Occipital lobe (tissue), 2 donors: ENCODE data around the gene CAMKMT. TPM values are rescaled to one million over a fixed set of nuclear protein-coding genes. Genes with fewer than 3 reads are reported as not detected.

Experiments used
- DNase-seq: peaks from one replicate; lab custom pipeline; 2025; lab: John Stamatoyannopoulos, UW
- total RNA-seq: library from RNA; depleted of rRNA; stranded (reverse); fragments of >200 nt; gene quantifications from one replicate; pipeline ENCODE4 v1.2.3, GENCODE V29; 2014

CAMKMT gene
- total RNA-seq, 1 donor from 2014 or later: 6.7 TPM

- DNase-seq: no peak
Observed at GRCh38 chr2:44798139-44798659, 436.5 kb downstream of the CAMKMT start.

DNA sequence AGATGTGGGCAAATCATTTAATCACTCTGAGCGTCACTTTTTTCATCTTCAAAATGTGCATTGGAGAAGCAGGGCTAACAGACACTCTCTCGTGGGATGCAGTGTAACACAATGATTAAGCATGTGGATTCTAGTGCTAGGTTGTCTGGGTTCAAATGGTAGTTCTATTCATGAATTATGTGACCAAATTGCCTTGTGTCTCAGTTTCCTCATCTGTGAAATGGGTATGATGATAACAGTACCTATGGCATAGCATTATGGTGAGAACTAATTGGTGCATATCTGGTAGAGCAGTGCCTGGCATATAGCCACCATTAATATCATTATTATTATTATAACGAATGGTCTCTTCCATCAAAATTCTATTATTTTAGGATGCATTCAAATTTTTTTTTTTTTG lies 437.4 kb downstream of the CAMKMT start:
- no peak for DNase-seq

GRCh38 chr2:44799754-44800153 lies 438.0 kb downstream of the CAMKMT start:
- no peak for DNase-seq

DNA sequence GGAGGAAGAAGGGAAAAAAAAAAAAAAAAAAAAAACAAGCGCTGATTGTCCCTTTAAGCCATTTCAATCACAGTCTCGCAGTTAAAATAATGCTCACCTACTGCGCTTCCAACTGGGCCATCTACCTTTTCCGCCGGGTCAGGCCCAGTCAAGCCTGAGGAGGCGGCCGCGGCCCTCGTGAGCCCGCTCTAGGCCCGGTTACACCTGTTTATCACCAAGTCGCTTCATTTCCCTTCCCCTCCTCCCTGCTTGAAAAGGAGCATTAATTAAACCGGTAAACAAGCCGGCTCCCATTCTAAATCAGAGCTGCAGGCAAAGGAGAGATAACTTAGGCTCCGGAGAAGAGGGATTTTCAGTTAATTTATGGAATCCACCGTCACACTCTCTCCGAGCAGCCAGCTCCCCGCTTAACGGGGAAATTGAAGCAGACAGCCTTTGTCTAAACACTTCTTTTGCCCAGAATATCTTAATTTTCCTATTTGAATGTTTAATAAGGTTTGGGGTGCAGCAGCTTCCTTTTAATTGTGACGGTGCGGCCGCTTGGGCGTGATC lies 439.6 kb downstream of the CAMKMT start:
- no peak for DNase-seq

GRCh38 chr2:44801841-44802776 lies 440.4 kb downstream of the CAMKMT start:
- DNase-seq: no peak

GRCh38 chr2:44802777-44803424 lies 441.2 kb downstream of the CAMKMT start:
- no peak for DNase-seq

DNA sequence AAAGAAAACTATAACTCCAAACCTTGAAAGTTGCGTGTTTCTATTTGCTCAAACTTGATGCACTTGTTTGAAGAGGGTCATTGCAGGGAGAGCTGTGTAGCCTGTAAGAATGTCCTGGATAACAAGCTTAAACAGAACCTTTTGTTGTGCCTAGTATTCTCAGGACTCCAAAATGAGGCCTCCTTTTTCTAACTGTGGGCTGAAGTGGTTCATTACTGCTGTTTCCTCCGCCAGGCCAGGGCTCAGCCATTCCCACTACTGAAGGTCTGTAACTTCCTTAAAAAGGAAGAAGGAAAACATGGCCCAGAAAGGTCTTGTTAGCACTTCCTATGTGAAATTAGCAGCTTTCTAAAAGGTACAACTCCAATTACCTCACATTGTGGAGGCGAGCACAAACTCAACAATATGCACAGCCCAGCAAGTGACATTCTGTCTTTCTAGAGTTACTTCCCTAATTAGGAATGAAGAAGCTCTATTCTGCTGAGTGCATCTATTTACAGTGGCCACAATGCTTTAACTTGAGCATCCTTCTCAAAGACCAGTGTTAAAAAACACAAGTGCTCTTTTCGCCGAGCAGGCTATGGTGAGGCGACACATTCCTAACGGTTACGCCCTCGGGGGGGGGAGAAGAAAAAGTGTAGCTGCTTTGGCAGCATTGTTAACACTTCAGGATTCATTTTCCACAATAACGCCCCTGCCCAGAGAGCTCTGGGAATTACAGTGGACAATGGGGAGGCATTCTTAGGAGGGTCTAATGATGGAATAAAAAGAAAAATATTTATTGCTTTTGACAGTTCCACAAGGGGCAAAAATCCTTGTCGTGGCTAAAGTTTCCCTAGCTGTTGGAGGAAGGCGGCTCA lies 442.9 kb downstream of the CAMKMT start:
- no peak for DNase-seq

DNA sequence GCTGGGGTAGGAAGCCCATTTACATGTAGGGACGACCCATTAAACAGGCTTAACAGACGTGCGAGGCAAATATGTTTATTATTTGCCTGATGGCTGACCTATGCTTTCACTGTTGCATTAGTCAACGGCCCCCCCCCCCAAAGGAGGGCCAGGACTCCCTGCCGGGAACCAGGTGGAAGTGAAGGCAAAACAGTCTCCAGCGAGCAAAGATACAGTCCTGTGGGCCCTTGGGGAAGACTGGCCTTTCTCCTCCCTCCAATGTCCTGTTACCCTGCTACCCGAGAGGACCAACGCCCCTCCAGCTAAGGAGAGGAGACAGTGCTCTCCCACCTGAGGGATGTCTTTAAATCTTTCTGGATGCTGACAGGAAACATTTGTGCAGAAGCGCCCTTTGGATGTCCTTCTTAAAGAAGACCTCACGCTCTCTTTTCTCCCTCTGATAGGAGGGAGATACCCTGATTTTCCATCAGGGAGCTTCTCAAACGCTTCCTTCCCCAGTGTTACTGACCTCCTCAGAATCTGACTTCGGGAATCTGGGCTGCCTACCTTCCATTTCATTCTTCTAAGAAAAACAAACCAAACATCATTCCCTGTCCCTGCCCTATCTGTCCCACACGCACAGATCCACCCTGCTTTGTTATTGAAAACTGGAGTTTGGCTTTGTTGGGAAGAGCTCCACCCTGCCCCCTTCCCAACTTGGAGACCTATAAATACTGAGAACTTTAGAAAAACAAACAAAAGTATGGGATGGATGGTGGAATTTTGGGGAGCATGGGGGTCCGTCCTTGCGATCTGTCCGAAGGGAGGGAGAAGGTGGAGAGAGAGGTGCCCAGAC lies 443.9 kb downstream of the CAMKMT start:
- DNase-seq: no peak

DNA sequence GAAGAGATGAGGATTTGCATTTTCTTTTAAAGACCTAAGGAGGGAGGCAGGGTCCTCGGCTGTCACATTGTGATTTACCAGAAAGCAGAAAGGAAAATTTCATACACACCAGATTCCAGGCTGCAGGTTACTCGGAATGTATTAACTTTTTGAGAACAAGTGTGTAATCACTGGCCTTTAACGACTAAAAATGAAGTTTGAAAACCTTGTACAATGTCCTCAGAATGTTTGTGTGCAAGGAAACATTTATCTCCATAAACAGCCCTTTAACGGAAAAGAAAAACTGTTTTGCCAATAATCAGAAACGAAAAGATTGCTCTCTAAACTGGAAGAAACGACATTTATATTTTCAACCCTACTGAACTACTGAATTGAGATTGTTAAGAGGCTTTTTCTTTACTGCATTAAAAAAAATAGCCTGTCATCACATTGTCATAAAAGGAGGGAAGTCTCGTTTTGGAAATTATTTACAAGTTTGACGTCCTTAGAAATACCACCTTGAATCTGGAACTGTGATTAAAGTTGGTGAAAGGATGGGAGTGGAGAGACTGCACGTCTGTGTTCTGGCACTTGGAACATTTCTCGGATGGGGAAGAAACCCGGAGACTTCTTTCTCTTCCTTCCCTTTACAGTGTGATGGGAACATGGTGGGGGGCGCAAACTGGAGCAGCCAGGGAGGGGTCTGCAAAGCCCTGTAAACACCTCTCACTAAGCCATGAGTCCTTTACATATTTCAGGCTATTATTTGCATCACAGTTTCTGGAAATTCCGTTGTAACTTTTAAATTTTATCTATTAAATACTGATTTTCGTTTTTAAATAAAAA lies 445.7 kb downstream of the CAMKMT start:
- no peak for DNase-seq

- no peak for DNase-seq
Observed at GRCh38 chr2:44810892-44811530, 449.3 kb downstream of the CAMKMT start.

GRCh38 chr2:44813165-44813564 lies 451.4 kb downstream of the CAMKMT start:
- DNase-seq: no peak

GRCh38 chr2:44813658-44814057 lies 451.9 kb downstream of the CAMKMT start:
- DNase-seq: no peak

DNA sequence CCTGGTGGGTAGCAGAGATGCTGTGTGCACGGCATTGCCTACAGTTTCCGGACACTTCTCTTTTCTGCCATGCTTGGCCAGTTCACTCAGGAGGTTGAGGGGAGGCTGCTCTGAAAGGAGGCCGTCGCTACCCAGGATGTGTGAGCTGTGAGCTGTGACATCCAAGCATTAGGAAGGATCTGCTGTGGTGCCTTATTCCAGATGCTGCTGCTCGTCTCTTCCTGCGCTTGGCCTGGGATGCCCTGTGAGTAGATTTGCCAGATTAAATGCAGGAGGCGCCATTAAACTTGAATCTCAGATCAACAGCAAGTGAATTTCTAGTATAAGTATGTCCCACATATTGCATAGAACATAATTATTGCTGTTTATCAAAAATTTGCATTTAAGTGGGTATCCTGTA lies 455.5 kb downstream of the CAMKMT start:
- DNase-seq: no peak

DNA sequence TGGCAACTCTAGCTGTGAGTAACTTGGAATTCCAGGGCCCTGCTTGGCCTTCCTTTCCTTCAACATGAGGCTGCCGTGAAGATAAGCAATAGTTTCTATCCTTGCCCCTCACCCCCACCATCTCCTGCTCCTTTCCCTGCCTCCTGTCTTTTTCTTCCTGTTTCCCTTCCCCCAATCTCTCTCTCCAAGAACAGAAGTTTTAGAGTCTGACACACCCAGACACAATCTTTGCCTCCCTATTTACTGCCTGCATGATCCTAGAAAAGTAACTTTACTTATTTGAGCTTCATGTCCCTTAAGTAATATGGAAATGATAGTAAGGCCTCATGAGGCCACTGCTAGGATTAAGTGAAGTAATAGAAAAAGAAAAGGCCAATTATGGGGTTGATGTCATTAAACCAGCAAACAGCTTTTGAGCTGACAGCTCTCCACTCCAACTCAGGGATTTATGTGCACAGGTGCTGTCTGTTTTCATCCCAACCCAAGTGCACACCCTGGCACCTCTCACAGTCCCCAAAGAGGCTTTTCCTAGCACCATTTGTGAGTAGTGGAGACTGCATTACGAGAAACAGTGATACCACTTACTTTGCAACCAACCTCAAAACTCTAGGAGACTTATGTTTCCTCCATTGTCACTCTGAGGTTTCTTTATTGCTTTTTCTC lies 456.1 kb downstream of the CAMKMT start:
- no peak for DNase-seq

GRCh38 chr2:44819061-44819460 lies 457.3 kb downstream of the CAMKMT start:
- DNase-seq: no peak

DNA sequence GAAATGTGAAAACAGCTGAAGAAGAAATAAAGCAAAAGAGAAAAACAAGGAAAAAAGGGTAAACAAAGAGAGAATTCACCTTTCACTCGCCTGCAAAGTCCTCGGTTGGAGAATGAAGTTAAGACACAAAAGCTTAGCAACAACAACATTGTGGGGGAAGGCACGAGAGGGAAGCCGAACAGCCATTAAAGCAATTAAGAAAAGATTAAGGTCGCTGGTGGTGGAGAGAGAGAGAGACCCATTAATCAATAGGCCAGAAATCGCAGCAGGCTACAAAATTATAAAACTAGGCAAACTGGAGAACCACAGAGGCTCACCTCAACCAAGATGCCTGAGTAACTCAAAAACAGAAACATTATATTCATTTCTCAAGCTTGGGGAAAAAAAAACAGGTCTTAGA lies 459.8 kb downstream of the CAMKMT start:
- no peak for DNase-seq

DNA sequence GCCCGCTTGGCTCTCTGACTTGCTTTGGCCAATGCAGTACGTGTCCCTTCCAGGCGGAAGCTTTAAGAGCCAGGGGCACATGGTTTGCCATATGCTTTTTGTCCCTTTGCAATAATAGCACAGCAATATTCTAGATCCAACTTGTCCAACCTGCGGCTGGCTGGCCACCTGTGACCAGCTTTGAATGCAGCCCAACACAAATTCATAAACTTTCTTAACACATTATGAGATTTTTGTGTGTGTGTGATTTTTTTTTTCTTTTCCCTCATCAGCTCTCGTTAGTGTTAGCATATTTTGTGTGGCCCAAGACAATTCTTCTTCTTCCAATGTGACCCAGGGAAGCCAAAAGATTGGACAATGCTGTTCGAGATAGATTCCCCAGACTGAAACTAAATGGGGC lies 460.4 kb downstream of the CAMKMT start:
- DNase-seq: no peak
